HepG2 (cell line): ENCODE measurements around the gene STAT4. TPM values are rescaled to one million over a fixed set of nuclear protein-coding genes. Genes with fewer than 3 reads are reported as not detected.

Source experiments
- FOSL2 ChIP-seq: sonication (generic); formaldehyde crosslinking; IDR thresholded peaks from 2 replicates; pipeline ENCODE4 v1.4.0; 2020; ENCODE audit warnings: missing genetic modification reagents
- IRF2 ChIP-seq: IDR thresholded peaks from 2 replicates; pipeline ENCODE4 v1.6.1; 2018; ENCODE audit warnings: missing genetic modification reagents, missing compliant biosample characterization
- ZNF18 ChIP-seq: sonication (generic); formaldehyde crosslinking; IDR thresholded peaks from 2 replicates; pipeline ENCODE4 v1.8.0; 2022; ENCODE audit warnings: mild to moderate bottlenecking, missing genetic modification reagents; ENCODE audit not compliant: insufficient replicate concordance
- ZNF746 ChIP-seq: sonication (generic); formaldehyde crosslinking; IDR thresholded peaks from 2 replicates; pipeline ENCODE4 v1.8.0; 2022; ENCODE audit warnings: mild to moderate bottlenecking, missing genetic modification reagents
- polyA plus RNA-seq, 8 experiments: library from polyadenylated mRNA; depleted of rRNA in 3 of 8; stranded (reverse) in 7 of 8; unstranded in 1 of 8; fragments of >200 nt; fragmentation: Illumina TruSeq in 4 of 8; extraction: Trizol in 4 of 8; gene quantifications; 2 replicates each; pipeline versions ENCODE4 v1.2.1 to v1.2.3, GENCODE V29; 2011 to 2016; ENCODE audit warnings: low read depth in 4 of 8, missing spikeins in 1 of 8, mixed read lengths in 1 of 8; ENCODE audit not compliant: insufficient read depth in 1 of 8
- total RNA-seq, 5 experiments: library from RNA; depleted of rRNA; stranded (reverse); fragments of >200 nt; fragmentation: Illumina TruSeq; extraction: Trizol; gene quantifications; 2 replicates each; pipeline ENCODE4 v1.2.3, GENCODE V29; 2016; ENCODE audit warnings: low read depth in 1 of 5
- TF ChIP-seq, protein P1 (sequence below): sonication (generic); formaldehyde crosslinking; IDR thresholded peaks from 2 replicates; pipeline ENCODE4 v1.8.0; 2022; ENCODE audit warnings: mild to moderate bottlenecking, missing genetic modification reagents, moderate library complexity
- TF ChIP-seq, protein P2 (sequence below): fragments of 450-650 bp; IDR thresholded peaks from 2 replicates; pipeline ENCODE4 v1.6.1; 2016
- TF ChIP-seq, protein P3 (sequence below): sonication (generic); formaldehyde crosslinking; IDR thresholded peaks from 2 replicates; pipeline ENCODE4 v1.4.0; 2020; ENCODE audit warnings: mild to moderate bottlenecking, missing genetic modification reagents

STAT4 gene
- total and polyA plus RNA-seq, 2 of the 13 experiments (the other 11 are each of a cell fraction or from before 2014, with no cell fraction given), result 0.37 TPM; not detected in 1

DNA sequence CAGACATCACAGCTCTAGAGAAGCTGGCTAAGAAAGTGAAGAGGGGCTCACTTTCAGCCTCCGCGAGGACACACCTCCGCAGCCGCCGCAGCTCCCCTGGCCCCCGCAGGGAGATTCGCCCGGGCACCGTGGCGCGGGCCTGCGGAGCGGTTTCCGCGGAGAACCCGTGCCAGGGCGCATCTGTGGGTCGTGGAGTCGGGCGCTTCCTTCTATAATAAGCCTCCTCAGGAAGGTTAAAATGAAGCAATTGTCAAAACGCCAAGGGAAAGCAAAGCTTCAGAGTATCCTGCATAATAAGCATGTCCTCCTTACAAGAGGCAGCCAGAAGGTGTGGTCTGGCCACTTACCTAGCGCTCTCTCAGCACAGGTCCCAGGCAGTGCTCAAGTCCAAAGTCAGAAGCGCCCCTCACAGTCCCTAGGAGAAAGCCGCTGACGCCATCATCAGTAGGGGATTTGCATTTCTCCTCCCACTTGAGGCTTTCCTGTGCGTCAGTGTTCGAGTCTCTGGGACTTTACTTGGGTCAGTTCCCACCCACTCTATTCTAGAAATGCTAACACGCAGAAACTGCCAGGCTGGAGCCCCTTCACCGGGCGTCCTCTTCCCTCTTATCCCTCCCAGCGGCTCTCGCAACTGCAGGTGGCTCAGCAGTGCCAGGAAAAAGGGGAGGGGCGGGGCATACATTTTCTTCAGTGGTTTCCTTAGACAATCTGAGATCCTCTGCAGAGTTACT, at the start of gene STAT4 (continued):
- TF ChIP-seq, protein P1, sequence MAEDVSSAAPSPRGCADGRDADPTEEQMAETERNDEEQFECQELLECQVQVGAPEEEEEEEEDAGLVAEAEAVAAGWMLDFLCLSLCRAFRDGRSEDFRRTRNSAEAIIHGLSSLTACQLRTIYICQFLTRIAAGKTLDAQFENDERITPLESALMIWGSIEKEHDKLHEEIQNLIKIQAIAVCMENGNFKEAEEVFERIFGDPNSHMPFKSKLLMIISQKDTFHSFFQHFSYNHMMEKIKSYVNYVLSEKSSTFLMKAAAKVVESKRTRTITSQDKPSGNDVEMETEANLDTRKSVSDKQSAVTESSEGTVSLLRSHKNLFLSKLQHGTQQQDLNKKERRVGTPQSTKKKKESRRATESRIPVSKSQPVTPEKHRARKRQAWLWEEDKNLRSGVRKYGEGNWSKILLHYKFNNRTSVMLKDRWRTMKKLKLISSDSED, result no peak
- TF ChIP-seq, protein P2, sequence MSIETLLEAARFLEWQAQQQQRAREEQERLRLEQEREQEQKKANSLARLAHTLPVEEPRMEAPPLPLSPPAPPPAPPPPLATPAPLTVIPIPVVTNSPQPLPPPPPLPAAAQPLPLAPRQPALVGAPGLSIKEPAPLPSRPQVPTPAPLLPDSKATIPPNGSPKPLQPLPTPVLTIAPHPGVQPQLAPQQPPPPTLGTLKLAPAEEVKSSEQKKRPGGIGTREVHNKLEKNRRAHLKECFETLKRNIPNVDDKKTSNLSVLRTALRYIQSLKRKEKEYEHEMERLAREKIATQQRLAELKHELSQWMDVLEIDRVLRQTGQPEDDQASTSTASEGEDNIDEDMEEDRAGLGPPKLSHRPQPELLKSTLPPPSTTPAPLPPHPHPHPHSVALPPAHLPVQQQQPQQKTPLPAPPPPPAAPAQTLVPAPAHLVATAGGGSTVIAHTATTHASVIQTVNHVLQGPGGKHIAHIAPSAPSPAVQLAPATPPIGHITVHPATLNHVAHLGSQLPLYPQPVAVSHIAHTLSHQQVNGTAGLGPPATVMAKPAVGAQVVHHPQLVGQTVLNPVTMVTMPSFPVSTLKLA, result no peak
- TF ChIP-seq, protein P3, sequence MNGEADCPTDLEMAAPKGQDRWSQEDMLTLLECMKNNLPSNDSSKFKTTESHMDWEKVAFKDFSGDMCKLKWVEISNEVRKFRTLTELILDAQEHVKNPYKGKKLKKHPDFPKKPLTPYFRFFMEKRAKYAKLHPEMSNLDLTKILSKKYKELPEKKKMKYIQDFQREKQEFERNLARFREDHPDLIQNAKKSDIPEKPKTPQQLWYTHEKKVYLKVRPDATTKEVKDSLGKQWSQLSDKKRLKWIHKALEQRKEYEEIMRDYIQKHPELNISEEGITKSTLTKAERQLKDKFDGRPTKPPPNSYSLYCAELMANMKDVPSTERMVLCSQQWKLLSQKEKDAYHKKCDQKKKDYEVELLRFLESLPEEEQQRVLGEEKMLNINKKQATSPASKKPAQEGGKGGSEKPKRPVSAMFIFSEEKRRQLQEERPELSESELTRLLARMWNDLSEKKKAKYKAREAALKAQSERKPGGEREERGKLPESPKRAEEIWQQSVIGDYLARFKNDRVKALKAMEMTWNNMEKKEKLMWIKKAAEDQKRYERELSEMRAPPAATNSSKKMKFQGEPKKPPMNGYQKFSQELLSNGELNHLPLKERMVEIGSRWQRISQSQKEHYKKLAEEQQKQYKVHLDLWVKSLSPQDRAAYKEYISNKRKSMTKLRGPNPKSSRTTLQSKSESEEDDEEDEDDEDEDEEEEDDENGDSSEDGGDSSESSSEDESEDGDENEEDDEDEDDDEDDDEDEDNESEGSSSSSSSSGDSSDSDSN (CRISPR knock-in tag), result 0 out of 2 replicates have a peak, but pooled peaks have one; percentile 28
- TF ChIP-seq IRF2 (CRISPR knock-in tag) (no peak), FOSL2 (no peak), ZNF746 (no peak), ZNF18 (CRISPR knock-in tag) (no peak)
- TF ChIP-seq, all 625 proteins: peak for 11
